Activated B cell treated with CpG ODN at 0.5 μM for 24 hours (primary cell): ENCODE results near the gene NINJ2. TPM values are rescaled to one million over a fixed set of nuclear protein-coding genes. Genes with fewer than 3 reads are reported as not detected.

ENCODE experiments used
- ATAC-seq: fragments of 200-7000 bp; cut with Tn5 transposase; one replicate; pipeline ENCODE4 v1.10.0; 2021; ENCODE audit warnings: low read depth, mild to moderate bottlenecking, moderate library complexity
- CTCF ChIA-PET: fragments of 350-600 bp; sonication (Branson Sonifier 250); formaldehyde crosslinking; loops from one replicate; lab custom pipeline; 2021; ENCODE audit warnings: antibody characterized with exemption; lab: Charles Lee
- POLR2A ChIA-PET: fragments of 350-600 bp; sonication (Branson Sonifier 250); formaldehyde crosslinking; loops from one replicate; lab custom pipeline; 2021; ENCODE audit warnings: antibody characterized with exemption; lab: Charles Lee
- DNase-seq: peaks from one replicate; pipeline ENCODE4 v3.0.0; 2022
- H3K27ac Mint-ChIP-seq: one replicate; pipeline ENCODE4 v1.8.0; 2020; ENCODE audit warnings: mixed read lengths
- H3K27me3 Mint-ChIP-seq: one replicate; pipeline ENCODE4 v1.8.0; 2021; ENCODE audit warnings: mixed read lengths
- H3K36me3 Mint-ChIP-seq: one replicate; pipeline ENCODE4 v1.8.0; 2021; ENCODE audit warnings: low read depth, mixed read lengths
- H3K4me1 Mint-ChIP-seq: one replicate; pipeline ENCODE4 v1.8.0; 2021; ENCODE audit warnings: mixed read lengths
- H3K4me3 Mint-ChIP-seq: one replicate; pipeline ENCODE4 v1.8.0; 2020; ENCODE audit warnings: mild to moderate bottlenecking, mixed read lengths
- H3K9me3 Mint-ChIP-seq: one replicate; pipeline ENCODE4 v1.8.0; 2020; ENCODE audit warnings: mixed read lengths
- intact Hi-C: fragments of 100-400 bp; cut with micrococcal nuclease; formaldehyde crosslinking; loops from one replicate; pipeline ENCODE4 v1.15.1; 2024
- total RNA-seq: library from RNA; stranded (reverse); gene quantifications from 2 replicates; pipeline ENCODE4 v1.2.3, GENCODE V29; 2022
- TF ChIP-seq, protein P1 (sequence below): fragments of 200-600 bp; IDR thresholded peaks from one replicate; pipeline ENCODE4 v1.8.0; 2022; ENCODE audit warnings: antibody characterized with exemption, mild to moderate bottlenecking

Gene NINJ2
- total RNA-seq, 1 donor from 2014 or later, result 3.6 TPM

- DNase-seq, result no peak
- intact Hi-C loops, result no loop called here
- ATAC-seq, result no peak
- Mint-ChIP-seq H3K27ac (no peak overlapping the region), H3K4me3 (no peak overlapping the region), H3K36me3 (no peaks in the 10 kb centered on the region), H3K9me3 (no peaks in the 10 kb centered on the region), H3K27me3 (peaks cover 26% of the 10 kb centered on the region), H3K4me1 (peaks cover 3% of the 10 kb centered on the region)
- POLR2A ChIA-PET, result no interaction called here
- TF ChIP-seq, protein P1, sequence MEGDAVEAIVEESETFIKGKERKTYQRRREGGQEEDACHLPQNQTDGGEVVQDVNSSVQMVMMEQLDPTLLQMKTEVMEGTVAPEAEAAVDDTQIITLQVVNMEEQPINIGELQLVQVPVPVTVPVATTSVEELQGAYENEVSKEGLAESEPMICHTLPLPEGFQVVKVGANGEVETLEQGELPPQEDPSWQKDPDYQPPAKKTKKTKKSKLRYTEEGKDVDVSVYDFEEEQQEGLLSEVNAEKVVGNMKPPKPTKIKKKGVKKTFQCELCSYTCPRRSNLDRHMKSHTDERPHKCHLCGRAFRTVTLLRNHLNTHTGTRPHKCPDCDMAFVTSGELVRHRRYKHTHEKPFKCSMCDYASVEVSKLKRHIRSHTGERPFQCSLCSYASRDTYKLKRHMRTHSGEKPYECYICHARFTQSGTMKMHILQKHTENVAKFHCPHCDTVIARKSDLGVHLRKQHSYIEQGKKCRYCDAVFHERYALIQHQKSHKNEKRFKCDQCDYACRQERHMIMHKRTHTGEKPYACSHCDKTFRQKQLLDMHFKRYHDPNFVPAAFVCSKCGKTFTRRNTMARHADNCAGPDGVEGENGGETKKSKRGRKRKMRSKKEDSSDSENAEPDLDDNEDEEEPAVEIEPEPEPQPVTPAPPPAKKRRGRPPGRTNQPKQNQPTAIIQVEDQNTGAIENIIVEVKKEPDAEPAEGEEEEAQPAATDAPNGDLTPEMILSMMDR, result no peak
- CTCF ChIA-PET, result interaction anchor here (1.7 kb wide), 1 partner anchor 15 kb away, joined by 4 read pairs; no protein-coding TSS in a partner anchor
Observed at GRCh38 chr12:556498-556897, 106.7 kb downstream of the NINJ2 start.

DNA sequence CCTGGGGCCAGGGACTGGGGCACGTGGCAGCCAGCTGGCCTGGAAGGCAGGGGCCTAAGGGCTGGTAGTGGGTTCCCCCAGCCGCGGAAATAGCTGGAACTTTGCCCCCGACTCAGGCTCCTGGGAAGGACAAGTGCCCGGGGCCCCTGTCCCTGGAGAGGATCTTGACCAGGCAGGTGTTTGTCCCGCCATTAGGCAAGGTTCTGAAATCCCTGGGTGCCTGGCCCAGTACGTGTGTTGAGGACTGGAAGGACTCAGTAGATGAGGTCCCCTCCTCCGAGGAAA is 109.3 kb downstream of the NINJ2 start:
- TF ChIP-seq, protein P1, result no peak
- POLR2A ChIA-PET, result no interaction called here
- intact Hi-C loops, result no loop called here
- Mint-ChIP-seq H3K9me3 (no peaks in the 10 kb centered on the region), H3K27me3 (peaks cover 31% of the 10 kb centered on the region), H3K27ac (no peak overlapping the region), H3K4me1 (peaks cover 3% of the 10 kb centered on the region), H3K4me3 (no peak overlapping the region), H3K36me3 (no peaks in the 10 kb centered on the region)
- no peak for ATAC-seq
- DNase-seq, result no peak
- CTCF ChIA-PET, result no interaction called here

- intact Hi-C loops, result no loop called here
- POLR2A ChIA-PET, result no interaction called here
- Mint-ChIP-seq H3K27ac (no peak overlapping the region), H3K4me1 (peaks cover 3% of the 10 kb centered on the region), H3K9me3 (no peaks in the 10 kb centered on the region), H3K27me3 (peaks cover 31% of the 10 kb centered on the region), H3K36me3 (no peaks in the 10 kb centered on the region), H3K4me3 (no peak overlapping the region)
- ATAC-seq, result no peak
- no peak for DNase-seq
- CTCF ChIA-PET, result no interaction called here
- TF ChIP-seq, protein P1, result no peak
Observed at GRCh38 chr12:553216-554000, 109.8 kb downstream of the NINJ2 start.

GRCh38 chr12:552466-552865 is 110.8 kb downstream of the NINJ2 start:
- intact Hi-C loops, result no loop called here
- no peaks in the 10 kb centered on the region for H3K36me3 Mint-ChIP-seq
- H3K4me1 Mint-ChIP-seq, result peaks cover 3% of the 10 kb centered on the region
- POLR2A ChIA-PET, result no interaction called here
- H3K27me3 Mint-ChIP-seq, result peaks cover 36% of the 10 kb centered on the region
- no peak for ATAC-seq
- DNase-seq, result no peak
- TF ChIP-seq, protein P1, result no peak
- no peaks in the 10 kb centered on the region for H3K9me3 Mint-ChIP-seq
- no peak overlapping the region for H3K27ac Mint-ChIP-seq
- H3K4me3 Mint-ChIP-seq, result no peak overlapping the region
- CTCF ChIA-PET, result no interaction called here

- H3K4me1 Mint-ChIP-seq, result peaks cover 10% of the 10 kb centered on the region
- POLR2A ChIA-PET, result no interaction called here
- no peaks in the 10 kb centered on the region for H3K36me3 Mint-ChIP-seq
- H3K4me3 Mint-ChIP-seq, result no peak overlapping the region
- H3K27me3 Mint-ChIP-seq, result peaks cover 43% of the 10 kb centered on the region
- TF ChIP-seq, protein P1, result no peak
- no peak overlapping the region for H3K27ac Mint-ChIP-seq
- intact Hi-C loops, result no loop called here
- H3K9me3 Mint-ChIP-seq, result no peaks in the 10 kb centered on the region
- CTCF ChIA-PET, result no interaction called here
- no peak for DNase-seq
- no peak for ATAC-seq
Observed at GRCh38 chr12:550473-551260, 112.6 kb downstream of the NINJ2 start.
